ENCODE measurements around the gene A4GALT. TPM values are rescaled to one million over a fixed set of nuclear protein-coding genes. Genes with fewer than 3 reads are reported as not detected.

Gene A4GALT
- total RNA-seq, 1 experiment from 2014 or later, result 6.9 TPM

DNA sequence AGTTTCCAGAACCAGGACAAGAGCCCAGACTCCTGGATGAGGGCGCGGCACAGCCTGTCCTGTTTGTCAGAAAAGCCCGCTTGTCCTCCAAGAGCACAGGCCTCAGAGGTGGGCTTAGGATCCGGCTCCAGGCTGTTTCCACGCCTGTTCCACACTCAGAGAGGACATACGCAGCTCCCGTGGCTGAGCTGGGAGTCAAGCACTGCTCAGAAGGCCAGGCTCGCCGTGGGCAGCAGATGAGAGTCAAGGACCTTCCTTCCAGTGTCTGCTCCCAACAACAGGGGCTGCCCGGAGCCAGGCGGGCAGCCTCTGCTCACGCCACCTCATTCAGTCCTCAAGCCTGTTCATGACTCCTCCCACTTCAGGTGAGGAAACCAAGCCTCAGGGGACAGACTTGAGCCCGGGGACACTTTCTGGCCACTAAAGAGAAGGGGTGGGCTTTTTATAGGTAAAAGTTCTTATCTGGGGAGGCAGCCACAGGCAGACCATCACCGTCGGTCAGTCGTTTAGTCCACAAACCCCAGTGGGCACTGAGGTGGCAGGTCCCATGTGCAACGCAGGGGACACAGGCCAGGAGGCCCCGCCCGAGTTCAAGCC is 75.2 kb downstream of the A4GALT start:
- BruUV-seq (replicated peaks), result no TSS peak
- ChIA-PET POLR2A (no interaction called here), CTCF (no interaction called here)
- Histone ChIP-seq H3K4me3 (ENCODE audit: low read depth in 2 of 2, low read length in 2 of 2) (no peak overlapping the region), H3K4me1 (ENCODE audit: control insufficient read depth, insufficient read depth, low read length) (no peaks in the 10 kb centered on the region; the same call in none of the 2 replicates), H3K9me3 (ENCODE audit: control insufficient read depth, insufficient read depth, low read depth, low read length) (no peaks in the 10 kb centered on the region), H3K36me3 (ENCODE audit: control insufficient read depth, insufficient read depth, low read length) (no peaks in the 10 kb centered on the region; the same call in 1 of the 2 replicates), H3K27me3 (ENCODE audit: control insufficient read depth, insufficient read depth, low read length) (no peaks in the 10 kb centered on the region), H3K27ac (ENCODE audit: low read length) (no peak overlapping the region)
- TF ChIP-seq POLR2AphosphoS5 (IDR thresholded peaks at IDR 0.05; ENCODE audit: low read depth, low read length) (no peak), SIN3A (IDR thresholded peaks at IDR 0.05; ENCODE audit: borderline replicate concordance, insufficient read depth, low read depth, low read length) (no peak), TCF7L2 (IDR thresholded peaks at IDR 0.05; ENCODE audit: low read depth, low read length) (no peak)
- TF ChIP-seq, protein P1, sequence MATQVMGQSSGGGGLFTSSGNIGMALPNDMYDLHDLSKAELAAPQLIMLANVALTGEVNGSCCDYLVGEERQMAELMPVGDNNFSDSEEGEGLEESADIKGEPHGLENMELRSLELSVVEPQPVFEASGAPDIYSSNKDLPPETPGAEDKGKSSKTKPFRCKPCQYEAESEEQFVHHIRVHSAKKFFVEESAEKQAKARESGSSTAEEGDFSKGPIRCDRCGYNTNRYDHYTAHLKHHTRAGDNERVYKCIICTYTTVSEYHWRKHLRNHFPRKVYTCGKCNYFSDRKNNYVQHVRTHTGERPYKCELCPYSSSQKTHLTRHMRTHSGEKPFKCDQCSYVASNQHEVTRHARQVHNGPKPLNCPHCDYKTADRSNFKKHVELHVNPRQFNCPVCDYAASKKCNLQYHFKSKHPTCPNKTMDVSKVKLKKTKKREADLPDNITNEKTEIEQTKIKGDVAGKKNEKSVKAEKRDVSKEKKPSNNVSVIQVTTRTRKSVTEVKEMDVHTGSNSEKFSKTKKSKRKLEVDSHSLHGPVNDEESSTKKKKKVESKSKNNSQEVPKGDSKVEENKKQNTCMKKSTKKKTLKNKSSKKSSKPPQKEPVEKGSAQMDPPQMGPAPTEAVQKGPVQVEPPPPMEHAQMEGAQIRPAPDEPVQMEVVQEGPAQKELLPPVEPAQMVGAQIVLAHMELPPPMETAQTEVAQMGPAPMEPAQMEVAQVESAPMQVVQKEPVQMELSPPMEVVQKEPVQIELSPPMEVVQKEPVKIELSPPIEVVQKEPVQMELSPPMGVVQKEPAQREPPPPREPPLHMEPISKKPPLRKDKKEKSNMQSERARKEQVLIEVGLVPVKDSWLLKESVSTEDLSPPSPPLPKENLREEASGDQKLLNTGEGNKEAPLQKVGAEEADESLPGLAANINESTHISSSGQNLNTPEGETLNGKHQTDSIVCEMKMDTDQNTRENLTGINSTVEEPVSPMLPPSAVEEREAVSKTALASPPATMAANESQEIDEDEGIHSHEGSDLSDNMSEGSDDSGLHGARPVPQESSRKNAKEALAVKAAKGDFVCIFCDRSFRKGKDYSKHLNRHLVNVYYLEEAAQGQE (IDR thresholded peaks at IDR 0.05; ENCODE audit: insufficient read depth in 1 of 2, low read depth in 2 of 2, low read length in 1 of 2), result no peak
- TF ChIP-seq, protein P2, sequence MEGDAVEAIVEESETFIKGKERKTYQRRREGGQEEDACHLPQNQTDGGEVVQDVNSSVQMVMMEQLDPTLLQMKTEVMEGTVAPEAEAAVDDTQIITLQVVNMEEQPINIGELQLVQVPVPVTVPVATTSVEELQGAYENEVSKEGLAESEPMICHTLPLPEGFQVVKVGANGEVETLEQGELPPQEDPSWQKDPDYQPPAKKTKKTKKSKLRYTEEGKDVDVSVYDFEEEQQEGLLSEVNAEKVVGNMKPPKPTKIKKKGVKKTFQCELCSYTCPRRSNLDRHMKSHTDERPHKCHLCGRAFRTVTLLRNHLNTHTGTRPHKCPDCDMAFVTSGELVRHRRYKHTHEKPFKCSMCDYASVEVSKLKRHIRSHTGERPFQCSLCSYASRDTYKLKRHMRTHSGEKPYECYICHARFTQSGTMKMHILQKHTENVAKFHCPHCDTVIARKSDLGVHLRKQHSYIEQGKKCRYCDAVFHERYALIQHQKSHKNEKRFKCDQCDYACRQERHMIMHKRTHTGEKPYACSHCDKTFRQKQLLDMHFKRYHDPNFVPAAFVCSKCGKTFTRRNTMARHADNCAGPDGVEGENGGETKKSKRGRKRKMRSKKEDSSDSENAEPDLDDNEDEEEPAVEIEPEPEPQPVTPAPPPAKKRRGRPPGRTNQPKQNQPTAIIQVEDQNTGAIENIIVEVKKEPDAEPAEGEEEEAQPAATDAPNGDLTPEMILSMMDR (IDR thresholded peaks at IDR 0.05), result no peak
- intact Hi-C loops (cut with micrococcal nuclease; ENCODE audit: unreplicated experiment), result no loop called here
- DNase-seq (ENCODE audit: low read depth, low spot score) (no peak), ATAC-seq (no peak)
- in situ Hi-C loops (cut with HindIII; ENCODE audit: low pct_unique_long_range_greater_than_20kb, low sequenced_read_pairs), result no loop called here

DNA sequence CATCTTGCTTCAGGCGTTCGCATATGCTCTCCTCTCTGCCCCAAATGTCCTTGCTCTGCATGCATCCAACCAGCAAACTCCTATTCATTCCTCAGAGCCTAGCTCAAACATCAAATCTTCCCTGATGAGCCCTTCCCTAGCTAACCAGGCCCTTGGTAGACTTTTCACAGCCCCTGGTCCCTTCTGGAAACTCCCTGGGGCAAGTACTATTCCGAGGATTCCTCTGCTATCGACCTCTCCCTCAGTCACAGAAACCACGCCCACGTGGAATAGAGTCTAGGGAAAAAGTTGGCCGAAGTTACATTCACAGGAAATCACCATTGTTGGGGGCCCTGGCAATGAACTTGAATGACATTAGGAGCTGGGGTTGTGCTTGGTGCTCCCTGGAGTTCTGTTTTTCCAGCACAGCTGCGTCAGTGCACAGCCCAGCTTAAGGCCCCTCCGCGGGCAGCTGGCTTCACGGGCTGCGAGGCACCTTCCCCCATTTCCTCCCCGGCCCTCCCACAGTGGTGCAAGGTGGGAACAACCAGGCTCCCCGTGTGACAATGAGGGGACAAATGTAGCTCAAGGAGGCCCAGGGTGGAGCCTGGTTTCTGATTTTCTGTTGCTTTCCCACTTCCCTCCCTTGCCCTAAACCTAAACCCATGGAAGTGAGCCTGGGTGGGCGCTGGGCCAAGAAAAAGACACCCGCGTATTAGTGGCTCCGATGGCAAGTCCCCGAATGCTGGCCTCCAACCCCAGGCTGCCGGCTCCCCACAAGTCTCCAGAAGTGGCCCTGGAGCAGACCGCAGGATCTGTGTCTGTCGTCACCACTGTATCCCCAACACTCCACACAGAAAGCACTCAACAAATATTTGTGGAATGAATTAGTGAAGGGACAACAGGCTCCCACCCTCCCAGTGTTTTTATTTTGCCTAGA is 76.0 kb downstream of the A4GALT start:
- Histone ChIP-seq H3K9me3 (ENCODE audit: control insufficient read depth, insufficient read depth, low read depth, low read length) (no peaks in the 10 kb centered on the region), H3K27me3 (ENCODE audit: control insufficient read depth, insufficient read depth, low read length) (no peaks in the 10 kb centered on the region), H3K36me3 (ENCODE audit: control insufficient read depth, insufficient read depth, low read length) (no peaks in the 10 kb centered on the region; the same call in 1 of the 2 replicates), H3K4me3 (ENCODE audit: low read depth in 2 of 2, low read length in 2 of 2) (no peak overlapping the region), H3K4me1 (ENCODE audit: control insufficient read depth, insufficient read depth, low read length) (no peaks in the 10 kb centered on the region; the same call in none of the 2 replicates), H3K27ac (ENCODE audit: low read length) (no peak overlapping the region)
- in situ Hi-C loops (cut with HindIII; ENCODE audit: low pct_unique_long_range_greater_than_20kb, low sequenced_read_pairs), result no loop called here
- DNase-seq (ENCODE audit: low read depth, low spot score) (no peak), ATAC-seq (no peak)
- intact Hi-C loops (cut with micrococcal nuclease; ENCODE audit: unreplicated experiment), result no loop called here
- no TSS peak for BruUV-seq (replicated peaks)
- ChIA-PET CTCF (no interaction called here), POLR2A (interaction anchor here (0.7 kb wide), 1 partner anchor 144 kb away, joined by 3 read pairs; no protein-coding TSS in a partner anchor)
- TF ChIP-seq, protein P2 (IDR thresholded peaks at IDR 0.05), result no peak
- no peak for TF ChIP-seq TCF7L2 (IDR thresholded peaks at IDR 0.05; ENCODE audit: low read depth, low read length)
- TF ChIP-seq, protein P1 (IDR thresholded peaks at IDR 0.05; ENCODE audit: insufficient read depth in 1 of 2, low read depth in 2 of 2, low read length in 1 of 2), result no peak
- no peak for TF ChIP-seq SIN3A (IDR thresholded peaks at IDR 0.05; ENCODE audit: borderline replicate concordance, insufficient read depth, low read depth, low read length)
- no peak for TF ChIP-seq POLR2AphosphoS5 (IDR thresholded peaks at IDR 0.05; ENCODE audit: low read depth, low read length)
